ENCODE data around the gene ATL2. TPM values are rescaled to one million over a fixed set of nuclear protein-coding genes. Genes with fewer than 3 reads are reported as not detected.

Gene ATL2
- total and polyA plus RNA-seq, 2 of the 8 experiments (the other 6 are each of a cell fraction or from before 2014, with no cell fraction given): 38.8 to 84.6 TPM

- TF ChIP-seq CHD7 (IDR thresholded peaks at IDR 0.05; ENCODE audit: insufficient replicate concordance, low read length) (no peak), POU5F1 (IDR thresholded peaks at IDR 0.05; ENCODE audit: low read depth, low read length) (no peak), BRCA1 (IDR thresholded peaks at IDR 0.05; ENCODE audit: low read depth, low read length) (no peak), RBBP5 (IDR thresholded peaks at IDR 0.05; ENCODE audit: borderline replicate concordance, low read depth, low read length) (no peak), CEBPB (IDR thresholded peaks at IDR 0.05; ENCODE audit: low read depth, low read length) (no peak), CTBP2 (IDR thresholded peaks at IDR 0.05; ENCODE audit: borderline replicate concordance, insufficient read depth, insufficient read length, low read length) (no peak), CHD1 (IDR thresholded peaks at IDR 0.05; ENCODE audit: low read depth, low read length) (no peak), JUN (IDR thresholded peaks at IDR 0.05; ENCODE audit: low read depth, low read length) (no peak)
Measured at GRCh38 chr2:38246105-38246504, 131.0 kb downstream of the ATL2 start (continued).

Data from H1 (cell line).